Measurements from ENCODE around the gene ZFX. TPM values are rescaled to one million over a fixed set of nuclear protein-coding genes. Genes with fewer than 3 reads are reported as not detected.

Gene ZFX
- total RNA-seq, 4 donors from 2014 or later: 31.4 to 61.3 (median 45.0) TPM

DNA sequence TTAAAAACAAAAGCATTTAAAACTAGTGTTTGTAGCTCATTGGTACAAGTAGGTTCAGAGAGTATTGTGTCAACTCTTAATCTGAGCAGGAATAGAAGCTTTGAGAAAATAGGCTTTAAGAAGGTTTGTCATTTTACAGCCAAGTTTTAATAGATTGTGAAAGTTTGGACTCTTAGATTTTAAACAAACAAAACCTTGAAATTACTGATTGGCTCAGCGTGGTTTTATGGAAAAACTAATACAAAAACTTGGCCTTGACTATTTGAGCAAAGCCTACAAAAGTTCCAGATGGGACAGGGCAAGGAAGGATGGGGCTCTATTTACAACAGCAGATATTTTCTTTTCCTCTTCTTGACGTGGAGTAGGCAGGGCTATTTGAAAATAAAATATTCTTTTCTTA is 16.5 kb downstream of the ZFX start:
- H3K27me3 ChIP-seq: no peaks in the 10 kb centered on the region
- H3K4me3 ChIP-seq: no peak overlapping the region
- H3K36me3 ChIP-seq: no peaks in the 10 kb centered on the region
- no peaks in the 10 kb centered on the region for H3K9me3 ChIP-seq
- no peak for DNase-seq (ENCODE audit: low spot score in 2 of 2)
- H3K27ac ChIP-seq: no peak overlapping the region
- WGBS: 54% methylated on average over 2 of the region's 2 CpGs
- TF ChIP-seq, protein P1, sequence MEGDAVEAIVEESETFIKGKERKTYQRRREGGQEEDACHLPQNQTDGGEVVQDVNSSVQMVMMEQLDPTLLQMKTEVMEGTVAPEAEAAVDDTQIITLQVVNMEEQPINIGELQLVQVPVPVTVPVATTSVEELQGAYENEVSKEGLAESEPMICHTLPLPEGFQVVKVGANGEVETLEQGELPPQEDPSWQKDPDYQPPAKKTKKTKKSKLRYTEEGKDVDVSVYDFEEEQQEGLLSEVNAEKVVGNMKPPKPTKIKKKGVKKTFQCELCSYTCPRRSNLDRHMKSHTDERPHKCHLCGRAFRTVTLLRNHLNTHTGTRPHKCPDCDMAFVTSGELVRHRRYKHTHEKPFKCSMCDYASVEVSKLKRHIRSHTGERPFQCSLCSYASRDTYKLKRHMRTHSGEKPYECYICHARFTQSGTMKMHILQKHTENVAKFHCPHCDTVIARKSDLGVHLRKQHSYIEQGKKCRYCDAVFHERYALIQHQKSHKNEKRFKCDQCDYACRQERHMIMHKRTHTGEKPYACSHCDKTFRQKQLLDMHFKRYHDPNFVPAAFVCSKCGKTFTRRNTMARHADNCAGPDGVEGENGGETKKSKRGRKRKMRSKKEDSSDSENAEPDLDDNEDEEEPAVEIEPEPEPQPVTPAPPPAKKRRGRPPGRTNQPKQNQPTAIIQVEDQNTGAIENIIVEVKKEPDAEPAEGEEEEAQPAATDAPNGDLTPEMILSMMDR (IDR thresholded peaks at IDR 0.05): no peak
- TF ChIP-seq POLR2A (IDR thresholded peaks at IDR 0.05) (no peak), EP300 (IDR thresholded peaks at IDR 0.05) (no peak), POLR2AphosphoS5 (IDR thresholded peaks at IDR 0.05) (no peak)
- peaks cover 11% of the 10 kb centered on the region for H3K4me1 ChIP-seq

DNA sequence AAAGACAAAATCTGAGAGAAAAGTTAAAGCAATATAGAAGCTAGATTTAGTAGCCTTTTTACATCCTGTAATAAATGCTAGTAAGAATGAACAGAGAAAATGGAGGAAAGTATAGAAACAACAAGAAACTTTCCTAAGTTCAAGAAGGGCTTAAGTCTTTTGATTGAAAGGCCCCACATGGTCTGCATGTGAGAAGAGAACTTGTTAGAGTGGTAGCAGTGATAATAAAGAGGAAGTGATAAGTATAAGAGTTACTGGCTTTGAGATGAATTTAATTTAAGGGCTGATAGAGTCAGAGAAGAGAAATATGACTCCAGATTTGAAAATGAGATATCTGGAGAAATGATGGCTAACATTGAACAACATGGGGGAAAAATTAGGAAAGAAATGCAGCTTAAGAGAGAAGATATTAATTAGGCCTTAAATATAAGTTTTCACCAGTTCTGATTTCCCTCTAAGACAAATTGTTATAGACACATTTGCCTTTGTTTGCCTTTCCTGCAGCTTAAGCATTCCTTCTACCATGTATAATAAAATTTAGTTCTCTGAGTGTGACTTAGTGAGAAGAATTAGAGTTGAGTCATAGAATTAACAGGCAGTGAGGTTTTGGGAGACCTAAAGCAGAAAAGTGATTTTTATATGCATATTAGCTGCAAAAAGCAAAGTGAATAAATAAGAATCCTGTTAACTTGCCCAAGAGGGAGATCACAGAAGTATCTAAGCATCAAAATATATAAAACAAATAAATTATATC is 18.4 kb downstream of the ZFX start:
- peaks cover 11% of the 10 kb centered on the region for H3K4me1 ChIP-seq

DNA sequence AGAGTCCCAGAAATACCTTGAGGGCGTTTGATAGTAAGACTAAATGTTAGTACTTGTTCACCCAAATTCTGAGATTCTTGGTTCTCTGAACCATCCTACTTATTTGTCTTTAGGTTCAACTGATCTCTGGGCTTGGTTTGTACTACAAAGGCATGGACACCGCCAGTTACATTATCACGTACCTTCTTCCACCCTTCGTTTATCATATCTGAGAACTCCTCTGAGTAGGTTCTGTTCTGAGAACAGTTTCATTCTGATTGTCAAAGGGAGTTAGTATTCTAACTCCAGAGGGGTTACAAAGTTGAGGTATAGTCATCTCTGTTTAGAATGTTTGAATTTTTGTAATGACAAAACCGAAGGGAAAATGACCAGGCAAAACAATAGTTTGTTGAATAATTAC is 19.3 kb downstream of the ZFX start:
- H3K27ac ChIP-seq: no peak overlapping the region
- peaks cover 1% of the 10 kb centered on the region for H3K36me3 ChIP-seq
- peaks cover 11% of the 10 kb centered on the region for H3K4me1 ChIP-seq
- H3K27me3 ChIP-seq: no peaks in the 10 kb centered on the region
- no peak overlapping the region for H3K4me3 ChIP-seq
- no peaks in the 10 kb centered on the region for H3K9me3 ChIP-seq
- TF ChIP-seq POLR2AphosphoS5 (IDR thresholded peaks at IDR 0.05): no peak
- TF ChIP-seq, protein P1 (IDR thresholded peaks at IDR 0.05): no peak
- no peak for TF ChIP-seq EP300 (IDR thresholded peaks at IDR 0.05)
- no peak for TF ChIP-seq POLR2A (IDR thresholded peaks at IDR 0.05)
- DNase-seq (ENCODE audit: low spot score in 2 of 2): no peak
- 82% methylated on average over 5 of the region's 5 CpGs for WGBS

More for the DNA sequence above, 18.4 kb downstream of the ZFX start:
- TF ChIP-seq POLR2A (IDR thresholded peaks at IDR 0.05) (no peak), POLR2AphosphoS5 (IDR thresholded peaks at IDR 0.05) (no peak), EP300 (IDR thresholded peaks at IDR 0.05) (no peak)
- TF ChIP-seq, protein P1 (IDR thresholded peaks at IDR 0.05): no peak
- Histone ChIP-seq H3K27me3 (no peaks in the 10 kb centered on the region), H3K4me3 (no peak overlapping the region), H3K27ac (no peak overlapping the region), H3K9me3 (no peaks in the 10 kb centered on the region), H3K36me3 (no peaks in the 10 kb centered on the region)
- no peak for DNase-seq (ENCODE audit: low spot score in 2 of 2)

DNA sequence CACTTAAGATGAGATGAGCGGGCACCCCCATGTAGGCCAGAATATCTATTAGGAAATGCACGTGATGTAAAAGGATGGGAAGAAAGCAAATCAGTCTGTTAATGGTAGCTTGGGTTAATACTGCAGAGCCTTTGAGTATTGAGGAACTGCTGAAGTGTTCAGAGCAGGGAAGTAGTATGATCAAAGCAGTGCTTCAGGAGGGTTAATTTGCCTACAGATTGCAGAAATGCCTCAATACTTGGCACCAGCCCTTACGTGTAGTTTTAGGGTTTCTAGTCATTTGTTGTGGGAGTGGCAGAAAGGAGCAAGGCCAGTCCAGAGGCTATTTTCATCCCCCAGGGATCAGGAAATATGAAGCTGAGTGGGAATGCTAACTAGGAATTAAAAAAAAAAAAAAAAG is 19.7 kb downstream of the ZFX start:
- Histone ChIP-seq H3K27ac (no peak overlapping the region), H3K9me3 (no peaks in the 10 kb centered on the region), H3K27me3 (no peaks in the 10 kb centered on the region), H3K4me1 (peaks cover 11% of the 10 kb centered on the region), H3K4me3 (no peak overlapping the region), H3K36me3 (peaks cover 5% of the 10 kb centered on the region)
- DNase-seq (ENCODE audit: low spot score in 2 of 2): no peak
- TF ChIP-seq EP300 (IDR thresholded peaks at IDR 0.05) (no peak), POLR2AphosphoS5 (IDR thresholded peaks at IDR 0.05) (no peak)
- TF ChIP-seq, protein P1 (IDR thresholded peaks at IDR 0.05): no peak
- WGBS: 58% methylated on average over 3 of the region's 3 CpGs

DNA sequence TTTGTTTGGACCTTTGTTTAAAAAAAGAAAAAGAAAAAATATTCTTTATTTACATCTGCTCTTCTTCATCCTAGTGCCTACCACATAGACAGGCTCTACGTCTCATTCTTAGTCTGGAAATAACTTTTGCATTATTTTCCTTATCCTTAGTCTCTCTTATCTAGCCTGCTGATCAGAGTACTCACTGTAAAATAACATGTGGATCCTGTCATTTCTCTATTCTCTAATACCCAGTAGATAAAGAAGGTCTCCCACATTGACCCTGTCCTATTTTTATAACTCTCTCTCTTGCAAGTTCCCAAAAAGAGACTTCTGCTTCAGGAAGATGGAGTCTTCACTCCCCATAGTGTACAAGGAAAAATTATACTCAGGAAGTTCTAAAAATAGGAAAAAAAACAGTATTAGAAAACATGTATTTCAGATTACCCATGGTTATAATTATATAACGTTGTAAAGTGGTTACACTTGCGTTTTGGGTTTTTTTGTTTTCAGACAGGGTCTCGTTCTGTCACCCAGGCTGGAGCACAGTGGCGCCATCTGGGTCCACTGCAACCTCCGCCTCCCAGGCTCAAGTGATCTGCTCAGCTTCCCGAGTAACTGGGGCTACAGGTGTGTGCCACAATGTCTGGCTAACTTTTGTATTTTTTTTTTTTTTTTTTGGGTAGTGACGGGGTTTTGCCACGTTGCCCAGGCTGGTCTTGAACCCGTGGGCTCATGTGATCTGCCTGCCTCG is 23.8 kb downstream of the ZFX start:
- H3K4me3 ChIP-seq: no peak overlapping the region
- H3K4me1 ChIP-seq: peaks cover 11% of the 10 kb centered on the region
- DNase-seq (ENCODE audit: low spot score in 2 of 2): no peak
- 89% methylated on average over 11 of the region's 11 CpGs for WGBS
- H3K27me3 ChIP-seq: no peaks in the 10 kb centered on the region
- H3K9me3 ChIP-seq: no peaks in the 10 kb centered on the region
- peaks cover 25% of the 10 kb centered on the region for H3K36me3 ChIP-seq
- H3K27ac ChIP-seq: no peak overlapping the region
- TF ChIP-seq, protein P1 (IDR thresholded peaks at IDR 0.05): no peak
- no peak for TF ChIP-seq POLR2AphosphoS5 (IDR thresholded peaks at IDR 0.05)
- no peak for TF ChIP-seq POLR2A (IDR thresholded peaks at IDR 0.05)

All from suprapubic skin (tissue), 4 donors.